ENCODE results near the gene STAMBP. TPM values are rescaled to one million over a fixed set of nuclear protein-coding genes. Genes with fewer than 3 reads are reported as not detected.
"Not testable (repeated sequence)": the region's sequence is repeated elsewhere in the genome, so short reads cannot be mapped to it uniquely, and the experiment has no call there.

STAMBP gene
- polyA plus RNA-seq, 3 donors: 26.0 to 40.8 (median 40.7) TPM

- 100% methylated on average over 1 of the region's 2 CpGs for WGBS (ENCODE audit: insufficient coverage)
Observed at GRCh38 chr2:73885406-73885805, 56.6 kb downstream of the STAMBP start.

GRCh38 chr2:73886357-73886756 lies 57.6 kb downstream of the STAMBP start:
- Histone ChIP-seq H4K20me1 (ENCODE audit: insufficient read depth, low read length) (no peaks in the 10 kb centered on the region), H3K9ac (ENCODE audit: insufficient read depth, low read length, poor library complexity, severe bottlenecking) (no peak overlapping the region), H3K79me2 (ENCODE audit: insufficient read depth, low read length) (no peaks in the 10 kb centered on the region), H3K27me3 (ENCODE audit: control insufficient read depth in 2 of 2, insufficient read depth in 2 of 2, low read length in 2 of 2) (no peaks in the 10 kb centered on the region), H3K4me1 (ENCODE audit: control insufficient read depth in 1 of 2, insufficient read depth in 2 of 2, low read length in 2 of 2) (no peaks in the 10 kb centered on the region), H3K27ac (ENCODE audit: low read depth in 1 of 2, low read length in 2 of 2) (no peak overlapping the region), H3K9me3 (replicated peaks in 1 of 2; ENCODE audit: control insufficient read depth in 1 of 2, insufficient read depth in 1 of 2, low read length in 2 of 2) (no peaks in the 10 kb centered on the region), H3K36me3 (replicated peaks in 1 of 2; ENCODE audit: control insufficient read depth in 1 of 2, insufficient read depth in 2 of 2, low read length in 2 of 2) (no peaks in the 10 kb centered on the region), H3K4me3 (replicated peaks in 1 of 3; ENCODE audit: low read depth in 2 of 3, low read length in 3 of 3) (no peak overlapping the region), H2AFZ (ENCODE audit: insufficient read depth, low read depth, low read length, poor library complexity, severe bottlenecking) (no peak overlapping the region), H3K4me2 (replicated peaks; ENCODE audit: extremely low read depth, low read length, poor library complexity, severe bottlenecking) (no peak overlapping the region)
- Mint-ChIP-seq H3K36me3 (no peaks in the 10 kb centered on the region), H3K4me3 (no peak overlapping the region), H3K27me3 (ENCODE audit: low read depth in 3 of 3) (peaks cover 1 to 3% (median 2%) of the 10 kb centered on the region in 3 donors), H3K27ac (no peak overlapping the region), H3K9me3 (peaks cover 0 to 4% (median 0%) of the 10 kb centered on the region in 7 donors), H3K4me1 (no peaks in the 10 kb centered on the region)
- intact Hi-C loops (cut with micrococcal nuclease): no loop called here
- no peak for TF ChIP-seq CTCF (IDR thresholded peaks at IDR 0.05)
- WGBS (ENCODE audit: insufficient coverage): no CpG with 5 or more reads among the region's 4 CpGs
- no peak for DNase-seq

More at GRCh38 chr2:73885406-73885805, 56.6 kb downstream of the STAMBP start:
- no peaks in the 10 kb centered on the region for H3K4me1 Mint-ChIP-seq
- H3K79me2 ChIP-seq (ENCODE audit: insufficient read depth, low read length): no peaks in the 10 kb centered on the region
- H3K9me3 ChIP-seq (replicated peaks in 1 of 2; ENCODE audit: control insufficient read depth in 1 of 2, insufficient read depth in 1 of 2, low read length in 2 of 2): no peaks in the 10 kb centered on the region
- no peaks in the 10 kb centered on the region for H3K36me3 ChIP-seq (replicated peaks in 1 of 2; ENCODE audit: control insufficient read depth in 1 of 2, insufficient read depth in 2 of 2, low read length in 2 of 2)
- H3K27ac Mint-ChIP-seq: no peak overlapping the region
- peaks cover 0 to 4% (median 0%) of the 10 kb centered on the region in 7 donors for H3K9me3 Mint-ChIP-seq
- peaks cover 1 to 8% (median 3%) of the 10 kb centered on the region in 3 donors for H3K27me3 Mint-ChIP-seq (ENCODE audit: low read depth in 3 of 3)
- H3K9ac ChIP-seq (ENCODE audit: insufficient read depth, low read length, poor library complexity, severe bottlenecking): no peak overlapping the region
- no peak for TF ChIP-seq CTCF (IDR thresholded peaks at IDR 0.05)
- H3K27ac ChIP-seq (ENCODE audit: low read depth in 1 of 2, low read length in 2 of 2): no peak overlapping the region
- no peak overlapping the region for H2AFZ ChIP-seq (ENCODE audit: insufficient read depth, low read depth, low read length, poor library complexity, severe bottlenecking)
- no peaks in the 10 kb centered on the region for H3K4me1 ChIP-seq (ENCODE audit: control insufficient read depth in 1 of 2, insufficient read depth in 2 of 2, low read length in 2 of 2)
- no peak overlapping the region for H3K4me2 ChIP-seq (replicated peaks; ENCODE audit: extremely low read depth, low read length, poor library complexity, severe bottlenecking)
- H3K36me3 Mint-ChIP-seq: no peaks in the 10 kb centered on the region
- H3K4me3 ChIP-seq (replicated peaks in 1 of 3; ENCODE audit: low read depth in 2 of 3, low read length in 3 of 3): no peak overlapping the region
- intact Hi-C loops (cut with micrococcal nuclease): no loop called here
- H4K20me1 ChIP-seq (ENCODE audit: insufficient read depth, low read length): no peaks in the 10 kb centered on the region
- no peak overlapping the region for H3K4me3 Mint-ChIP-seq
- DNase-seq: no peak
- H3K27me3 ChIP-seq (ENCODE audit: control insufficient read depth in 2 of 2, insufficient read depth in 2 of 2, low read length in 2 of 2): no peaks in the 10 kb centered on the region

GRCh38 chr2:73887596-73888353 lies 59.0 kb downstream of the STAMBP start:
- H3K9me3 ChIP-seq (replicated peaks in 1 of 2; ENCODE audit: control insufficient read depth in 1 of 2, insufficient read depth in 1 of 2, low read length in 2 of 2); intact Hi-C loops (cut with micrococcal nuclease); H2AFZ ChIP-seq (ENCODE audit: insufficient read depth, low read depth, low read length, poor library complexity, severe bottlenecking); H3K9me3 Mint-ChIP-seq; H3K4me2 ChIP-seq (replicated peaks; ENCODE audit: extremely low read depth, low read length, poor library complexity, severe bottlenecking); H3K4me1 Mint-ChIP-seq; H3K9ac ChIP-seq (ENCODE audit: insufficient read depth, low read length, poor library complexity, severe bottlenecking); H3K27me3 Mint-ChIP-seq (ENCODE audit: low read depth in 3 of 3); H3K27ac Mint-ChIP-seq; DNase-seq; H3K36me3 Mint-ChIP-seq; H3K36me3 ChIP-seq (replicated peaks in 1 of 2; ENCODE audit: control insufficient read depth in 1 of 2, insufficient read depth in 2 of 2, low read length in 2 of 2); H3K4me1 ChIP-seq (ENCODE audit: control insufficient read depth in 1 of 2, insufficient read depth in 2 of 2, low read length in 2 of 2); H3K4me3 ChIP-seq (replicated peaks in 1 of 3; ENCODE audit: low read depth in 2 of 3, low read length in 3 of 3); H4K20me1 ChIP-seq (ENCODE audit: insufficient read depth, low read length); H3K79me2 ChIP-seq (ENCODE audit: insufficient read depth, low read length); H3K27ac ChIP-seq (ENCODE audit: low read depth in 1 of 2, low read length in 2 of 2); H3K27me3 ChIP-seq (ENCODE audit: control insufficient read depth in 2 of 2, insufficient read depth in 2 of 2, low read length in 2 of 2): not testable (repeated sequence)
- H3K4me3 Mint-ChIP-seq: peak overlapping the region in 1 of 2 donors; percentile 30
- WGBS (ENCODE audit: insufficient coverage): no CpG with 5 or more reads among the region's 11 CpGs
